ENCODE measurements around the gene KIAA1191.

DNA sequence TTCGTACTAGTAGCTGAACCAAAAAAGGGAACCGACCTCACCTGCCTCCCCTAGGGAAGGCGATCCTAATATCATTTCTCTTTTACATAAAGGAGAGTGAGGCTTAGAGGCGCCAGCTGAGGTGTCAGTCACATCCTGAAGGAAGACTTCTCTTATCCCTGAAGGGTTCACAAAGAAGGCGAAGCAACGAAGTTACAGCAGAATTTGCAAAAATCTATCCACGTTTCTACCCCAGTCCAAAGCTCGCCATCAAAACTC is 598 bp upstream of the KIAA1191 start:
- TF ChIP-seq, protein P1, sequence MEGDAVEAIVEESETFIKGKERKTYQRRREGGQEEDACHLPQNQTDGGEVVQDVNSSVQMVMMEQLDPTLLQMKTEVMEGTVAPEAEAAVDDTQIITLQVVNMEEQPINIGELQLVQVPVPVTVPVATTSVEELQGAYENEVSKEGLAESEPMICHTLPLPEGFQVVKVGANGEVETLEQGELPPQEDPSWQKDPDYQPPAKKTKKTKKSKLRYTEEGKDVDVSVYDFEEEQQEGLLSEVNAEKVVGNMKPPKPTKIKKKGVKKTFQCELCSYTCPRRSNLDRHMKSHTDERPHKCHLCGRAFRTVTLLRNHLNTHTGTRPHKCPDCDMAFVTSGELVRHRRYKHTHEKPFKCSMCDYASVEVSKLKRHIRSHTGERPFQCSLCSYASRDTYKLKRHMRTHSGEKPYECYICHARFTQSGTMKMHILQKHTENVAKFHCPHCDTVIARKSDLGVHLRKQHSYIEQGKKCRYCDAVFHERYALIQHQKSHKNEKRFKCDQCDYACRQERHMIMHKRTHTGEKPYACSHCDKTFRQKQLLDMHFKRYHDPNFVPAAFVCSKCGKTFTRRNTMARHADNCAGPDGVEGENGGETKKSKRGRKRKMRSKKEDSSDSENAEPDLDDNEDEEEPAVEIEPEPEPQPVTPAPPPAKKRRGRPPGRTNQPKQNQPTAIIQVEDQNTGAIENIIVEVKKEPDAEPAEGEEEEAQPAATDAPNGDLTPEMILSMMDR (IDR thresholded peaks at IDR 0.05 in 4 of 5, conservative IDR thresholded peaks at IDR 0.05 in 1 of 5), result no peak
- TF ChIP-seq POLR2A (IDR thresholded peaks at IDR 0.05), result no peak

Data from gastrocnemius medialis (tissue), 4 donors.